RPMI7951 (cell line): ENCODE data around the gene SPIN2A. TPM values are rescaled to one million over a fixed set of nuclear protein-coding genes. Genes with fewer than 3 reads are reported as not detected.
"Not testable (repeated sequence)": the region's sequence is repeated elsewhere in the genome, so short reads cannot be mapped to it uniquely, and the experiment has no call there.

Experiments
- DNase-seq: peaks from one replicate; pipeline ENCODE4 v3.0.0-alpha.2; 2012; ENCODE audit warnings: low read depth
- total RNA-seq: library from RNA; depleted of rRNA; stranded (reverse); fragments of >200 nt; shearing (Covaris generic); gene quantifications from 2 replicates; pipeline ENCODE4 v1.2.3, GENCODE V29; 2014; rRNA removed

Gene SPIN2A
- 0.20 and 0.48 TPM in 2 replicates for total RNA-seq

- DNase-seq, result peak; percentile 15
Observed at GRCh38 chrX:57137073-57137472, at the start of gene SPIN2A. TSS of gene SPIN2A (minus strand) at chrX:57137397. CDS start at chrX:57136597, 800 bp downstream.

DNA sequence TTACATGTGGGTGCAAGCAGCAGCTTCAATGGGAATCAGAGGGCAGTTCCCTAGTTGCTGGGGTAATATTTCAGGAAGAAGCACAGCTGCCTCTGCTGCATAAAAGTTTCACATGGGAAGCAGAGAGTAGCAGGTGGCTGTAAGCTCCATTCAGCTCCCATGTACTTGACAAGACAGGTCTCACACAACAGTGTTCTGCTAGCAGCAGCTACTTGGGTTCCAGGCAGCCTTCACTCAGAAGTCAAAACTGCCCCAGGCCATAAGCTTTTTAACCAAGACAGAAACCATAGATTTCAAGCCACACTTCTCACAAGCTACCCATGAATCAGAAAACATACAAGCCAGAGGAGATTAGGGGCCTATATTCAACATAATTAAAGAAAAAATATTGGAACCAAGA lies 41.4 kb upstream of the SPIN2A start:
- DNase-seq, result no peak

- no peak for DNase-seq
Observed at GRCh38 chrX:57177070-57177469, 39.9 kb upstream of the SPIN2A start.

DNA sequence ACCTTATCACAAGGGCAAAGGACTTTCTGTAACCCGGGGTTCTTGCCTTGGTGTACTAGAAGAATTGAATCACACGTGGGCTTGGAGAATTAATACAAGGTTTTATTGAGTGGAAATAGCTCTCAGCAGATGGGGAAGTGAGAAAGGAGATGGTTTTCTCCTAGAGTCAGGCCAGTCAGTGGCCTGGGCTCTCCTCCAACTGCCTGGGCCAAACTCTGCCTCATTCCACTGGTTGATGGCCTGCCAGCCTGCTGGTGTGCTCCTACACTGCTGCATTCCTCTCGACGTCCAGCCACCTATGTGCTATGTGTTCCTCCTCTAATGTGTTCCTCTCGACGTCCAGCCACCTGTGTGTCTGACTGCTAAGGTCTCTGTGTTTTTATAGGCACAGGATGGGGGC lies 35.3 kb upstream of the SPIN2A start:
- DNase-seq, result no peak

DNA sequence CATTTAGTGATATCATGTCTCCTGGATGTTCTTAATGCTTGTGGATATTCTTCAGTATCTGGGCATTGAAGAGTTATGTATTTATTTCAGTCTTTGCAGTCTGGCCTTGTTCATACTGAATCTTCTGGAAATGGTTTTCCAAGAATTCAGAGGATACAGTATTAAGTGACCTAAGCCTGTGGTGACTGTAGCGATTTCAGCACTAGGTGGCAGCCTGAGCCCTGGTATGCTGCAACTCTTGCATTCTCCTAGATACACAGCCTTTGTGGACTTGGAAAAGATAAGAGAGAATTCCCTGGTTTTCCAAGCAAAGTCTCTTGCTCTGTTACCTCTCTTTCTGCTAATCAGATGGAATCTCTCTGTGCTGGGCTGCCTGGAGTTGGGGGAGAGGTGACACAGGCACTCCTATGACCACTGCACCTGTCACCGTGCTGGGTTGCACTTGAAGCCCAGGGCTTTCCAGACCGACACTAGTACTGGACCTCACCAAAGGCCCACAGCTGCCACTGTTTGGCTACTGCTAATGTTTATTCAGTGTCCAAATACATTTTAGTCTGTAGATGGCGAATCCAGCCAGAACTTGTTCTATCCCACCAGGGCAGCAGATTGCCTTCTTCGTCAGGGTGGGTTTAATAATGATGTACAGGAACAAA lies 19.3 kb upstream of the SPIN2A start:
- peak; percentile 14 for DNase-seq

DNA sequence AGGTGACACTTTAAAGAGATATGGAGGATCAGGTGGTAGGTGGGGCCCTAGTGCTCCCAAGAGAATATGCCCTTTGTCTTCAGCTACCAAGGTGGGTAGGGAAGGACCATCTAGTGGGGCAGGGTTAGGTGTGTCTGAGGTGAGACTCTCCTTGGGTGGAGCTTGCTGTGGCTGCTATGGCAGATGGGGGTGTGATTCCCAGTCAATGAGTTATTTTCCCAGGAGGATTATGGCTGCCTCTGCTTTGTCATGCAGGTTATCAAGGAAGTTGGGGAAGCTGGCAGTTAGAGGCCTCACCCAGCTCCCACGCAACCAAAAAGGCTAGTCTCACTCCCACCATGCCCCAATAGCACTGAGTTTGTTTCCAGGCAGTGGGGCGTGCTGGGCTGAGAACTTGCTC lies 18.0 kb upstream of the SPIN2A start:
- no peak for DNase-seq

DNA sequence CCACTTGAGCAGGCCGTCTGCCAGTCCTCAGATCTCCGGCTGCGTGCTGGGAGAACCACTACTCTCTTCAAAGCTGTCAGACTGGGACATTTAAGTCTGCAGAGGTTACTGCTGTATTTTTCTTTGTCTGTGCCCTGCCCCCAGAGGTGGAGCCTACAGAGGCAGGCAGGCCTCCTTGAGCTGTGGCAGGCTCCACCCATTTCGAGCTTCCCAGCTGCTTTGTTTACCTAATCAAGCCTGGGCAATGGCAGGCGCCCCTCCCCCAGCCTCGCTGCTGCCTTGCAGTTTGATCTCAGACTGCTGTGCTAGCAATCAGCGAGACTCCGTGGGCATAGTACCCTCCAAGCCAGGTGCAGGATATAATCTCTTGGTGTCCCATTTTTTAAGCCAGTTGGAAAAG lies 15.0 kb upstream of the SPIN2A start:
- not testable (repeated sequence) for DNase-seq

DNA sequence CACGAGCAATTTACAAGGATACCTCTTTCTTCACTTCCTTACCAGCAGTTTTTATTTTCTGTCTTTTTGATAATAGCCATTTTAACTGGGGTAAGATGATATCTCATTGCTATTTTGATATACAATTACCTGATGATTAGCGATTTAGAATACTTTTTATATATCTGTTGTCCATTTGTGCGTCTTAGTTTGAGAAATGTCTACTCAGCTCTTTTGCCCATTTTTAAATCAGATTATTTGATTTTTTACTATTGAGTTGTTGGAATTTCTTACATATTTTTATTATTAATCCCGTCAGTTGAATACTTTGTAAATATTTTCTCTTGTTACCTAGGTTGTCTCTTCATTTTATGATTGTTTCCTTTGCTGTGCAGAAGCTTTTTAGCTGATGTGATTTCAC lies 1.5 kb upstream of the SPIN2A start:
- no peak for DNase-seq

- DNase-seq, result peak; percentile 31
Observed at GRCh38 chrX:57137501-57137900, 304 bp upstream of the SPIN2A start.

GRCh38 chrX:57136589-57136988 lies 608 bp downstream of the SPIN2A start:
- not testable (repeated sequence) for DNase-seq

DNA sequence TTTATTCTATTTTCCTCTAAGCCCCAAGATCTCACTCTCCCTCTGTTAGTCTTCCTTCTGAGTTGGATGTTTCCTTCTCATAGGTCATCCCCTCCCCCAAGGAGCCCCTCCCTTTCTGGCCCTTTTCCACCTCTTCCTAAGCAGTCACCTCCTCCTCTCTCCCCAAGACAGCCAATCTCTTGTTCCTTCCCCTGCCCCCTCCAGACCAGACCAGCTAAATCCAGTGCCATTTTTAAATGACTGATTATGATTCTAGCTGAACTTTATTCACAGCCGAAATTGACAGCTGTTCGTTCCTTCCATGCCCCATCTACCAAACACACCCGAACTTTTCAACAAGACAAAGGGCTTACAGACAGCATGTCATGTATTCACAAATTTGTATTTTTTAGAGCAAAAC lies 1.9 kb downstream of the SPIN2A start:
- peak; percentile 3 for DNase-seq

- peak; percentile 65 for DNase-seq
Observed at GRCh38 chrX:57134702-57135101, 2.5 kb downstream of the SPIN2A start.

GRCh38 chrX:57133706-57134105 lies 3.5 kb downstream of the SPIN2A start:
- no peak for DNase-seq

- DNase-seq, result not testable (repeated sequence)
Observed at GRCh38 chrX:57133284-57133683, 3.9 kb downstream of the SPIN2A start.

GRCh38 chrX:57132046-57132445 lies 5.2 kb downstream of the SPIN2A start:
- DNase-seq, result no peak

GRCh38 chrX:57121816-57122215 lies 15.4 kb downstream of the SPIN2A start:
- DNase-seq, result no peak

DNA sequence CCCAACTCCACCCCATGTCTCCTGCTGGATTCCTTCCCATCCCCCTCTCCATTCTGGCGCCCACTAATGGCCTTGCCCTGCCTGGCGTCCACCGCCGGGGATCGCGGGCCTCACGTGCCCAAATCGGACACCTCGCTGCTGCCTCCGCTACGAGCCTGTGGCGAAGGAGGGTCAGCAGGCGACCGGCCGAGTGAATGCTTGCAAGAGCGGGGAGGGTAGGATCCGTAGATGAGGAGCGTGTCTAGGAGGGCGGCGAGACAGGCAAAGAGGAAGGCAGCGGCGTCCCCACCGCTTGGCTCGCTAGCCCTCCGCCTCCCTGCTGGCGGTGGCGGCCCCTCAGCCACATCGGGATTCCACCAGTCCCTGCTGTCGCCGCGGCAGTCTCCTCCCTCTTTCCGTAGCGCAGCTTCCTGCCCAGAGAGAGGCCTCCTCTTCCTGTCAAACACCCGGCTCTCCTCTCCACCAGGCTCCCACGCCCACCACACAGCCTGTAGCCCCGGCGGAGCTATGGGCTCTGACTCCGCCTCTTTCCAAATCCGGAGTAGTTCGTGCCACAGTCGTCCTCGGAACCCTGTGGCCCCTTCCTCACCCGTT lies 15.9 kb downstream of the SPIN2A start, which contains the start of gene SPIN2B:
Gene SPIN2B, minus strand, starts transcription at position 387 of the 594 bp plus-strand sequence.
- peak; percentile 92 for DNase-seq

DNA sequence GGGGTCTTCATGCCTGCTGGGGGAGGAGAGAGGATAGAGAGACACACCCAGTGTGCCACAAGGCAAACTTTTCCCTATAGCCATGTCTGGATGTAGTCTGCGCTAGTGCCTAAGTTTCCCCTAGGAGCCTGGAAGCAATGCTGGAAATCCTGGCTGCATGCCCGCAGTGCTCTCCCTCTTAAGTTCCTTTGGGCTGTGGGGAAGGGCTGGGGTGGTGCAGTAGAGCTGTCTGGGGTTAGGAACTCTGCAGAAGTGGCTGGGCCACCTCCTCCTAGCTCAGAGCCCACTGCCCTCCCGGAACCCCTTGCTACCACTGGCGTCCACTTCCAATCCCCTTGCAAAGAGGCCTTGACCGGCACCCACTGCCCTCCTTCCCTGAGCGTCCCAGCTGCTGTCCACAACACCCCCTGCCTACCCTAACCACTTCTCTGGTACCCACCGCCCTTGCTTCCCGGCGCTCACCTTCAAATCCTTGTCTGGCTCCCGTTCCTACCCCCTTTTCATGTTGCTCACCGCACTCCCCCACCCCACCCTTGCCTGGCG lies 16.5 kb downstream of the SPIN2A start:
- DNase-seq, result not testable (repeated sequence)

- no peak for DNase-seq
Observed at GRCh38 chrX:57119416-57119815, 17.8 kb downstream of the SPIN2A start.

- DNase-seq, result not testable (repeated sequence)
Observed at GRCh38 chrX:57117566-57117965, 19.6 kb downstream of the SPIN2A start.

GRCh38 chrX:57104921-57105398 lies 32.2 kb downstream of the SPIN2A start:
- no peak for DNase-seq

- no peak for DNase-seq
Observed at GRCh38 chrX:57104406-57104805, 32.8 kb downstream of the SPIN2A start.

DNA sequence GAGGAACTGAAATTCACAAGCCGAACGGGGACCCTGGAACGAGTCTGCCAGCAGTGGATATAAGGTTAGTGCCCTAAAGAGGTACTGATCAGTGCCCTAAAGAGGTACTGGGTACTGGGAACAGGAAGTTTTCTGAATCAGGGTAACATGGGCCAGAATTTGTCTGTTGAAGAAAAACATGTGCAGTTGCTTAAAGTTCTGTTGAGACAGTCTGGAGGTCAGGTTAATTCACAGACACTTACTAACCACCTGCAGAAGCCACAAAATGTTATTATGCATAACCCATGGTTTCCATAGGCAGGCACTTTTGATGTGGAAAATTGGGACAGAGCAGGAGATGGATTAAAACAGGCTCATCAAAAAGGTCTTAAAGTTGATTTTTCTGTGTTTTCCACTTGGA lies 33.7 kb downstream of the SPIN2A start:
- no peak for DNase-seq
